WTC11 (cell line): ENCODE data around the gene DECR2. TPM values are rescaled to one million over a fixed set of nuclear protein-coding genes. Genes with fewer than 3 reads are reported as not detected.
A peak's percentile ranks its signal among the peaks of the same experiment; 100 is the strongest.

Experiments used
- ATAC-seq: fragments of 200-7000 bp; cut with Tn5 transposase; 2 replicates; pipeline ENCODE4 v1.10.0; 2021; ENCODE audit warnings: mild to moderate bottlenecking, moderate library complexity
- CTCF ChIA-PET: fragments of 300-600 bp; sonication (Branson Sonifier 250); formaldehyde crosslinking; loops from one replicate; lab custom pipeline; 2021; ENCODE audit warnings: antibody characterized with exemption; lab: Charles Lee
- POLR2A ChIA-PET: fragments of 350-600 bp; sonication (Branson Sonifier 250); formaldehyde crosslinking; loops from one replicate; lab custom pipeline; 2021; ENCODE audit warnings: antibody characterized with exemption; lab: Charles Lee
- DNase-seq: peaks from one replicate; pipeline ENCODE4 v3.0.0; 2021; ENCODE audit warnings: low spot score
- H3K27ac Mint-ChIP-seq: 2 replicates; pipeline ENCODE4 v1.8.0; 2021; ENCODE audit warnings: mixed read lengths
- H3K27me3 Mint-ChIP-seq: 2 replicates; pipeline ENCODE4 v1.8.0; 2021; ENCODE audit warnings: low read depth, mild to moderate bottlenecking, moderate library complexity, mixed read lengths
- H3K36me3 Mint-ChIP-seq: 2 replicates; pipeline ENCODE4 v1.8.0; 2021; ENCODE audit warnings: mixed read lengths
- H3K4me1 Mint-ChIP-seq: 2 replicates; pipeline ENCODE4 v1.8.0; 2022; ENCODE audit warnings: mixed read lengths
- H3K4me3 Mint-ChIP-seq: 2 replicates; pipeline ENCODE4 v1.8.0; 2021; ENCODE audit warnings: mild to moderate bottlenecking, moderate library complexity, mixed read lengths
- H3K9me3 Mint-ChIP-seq: 2 replicates; pipeline ENCODE4 v1.8.0; 2021; ENCODE audit warnings: mixed read lengths
- CREB1 ChIP-seq: sonication (generic); formaldehyde crosslinking; IDR thresholded peaks from 2 replicates; pipeline ENCODE4 v1.8.0; 2023; ENCODE audit warnings: mild to moderate bottlenecking, missing genetic modification reagents
- EMX1 ChIP-seq: fragments of 250-450 bp; sonication (Bioruptor Pico); IDR thresholded peaks from 2 replicates; pipeline ENCODE4 v1.8.0; 2021; ENCODE audit warnings: mild to moderate bottlenecking
- FOXK1 ChIP-seq: sonication (generic); formaldehyde crosslinking; IDR thresholded peaks from 2 replicates; pipeline ENCODE4 v1.8.0; 2022; ENCODE audit warnings: mild to moderate bottlenecking, moderate library complexity, missing genetic modification reagents
- GABPB1 ChIP-seq: sonication (generic); formaldehyde crosslinking; IDR thresholded peaks from 2 replicates; pipeline ENCODE4 v1.8.1; 2023; ENCODE audit warnings: mild to moderate bottlenecking, missing genetic modification reagents
- GRHL2 ChIP-seq: fragments of 250-450 bp; sonication (Bioruptor Pico); IDR thresholded peaks from 2 replicates; pipeline ENCODE4 v1.8.0; 2022; ENCODE audit warnings: mild to moderate bottlenecking, moderate library complexity; ENCODE audit not compliant: insufficient replicate concordance, severe bottlenecking
- NFE2L1 ChIP-seq: sonication (generic); formaldehyde crosslinking; IDR thresholded peaks from 2 replicates; pipeline ENCODE4 v1.8.1; 2023; ENCODE audit warnings: missing genetic modification reagents
- NFYB ChIP-seq: sonication (generic); formaldehyde crosslinking; conservative IDR thresholded peaks from 2 replicates; pipeline ENCODE4 v1.8.0; 2022; ENCODE audit warnings: low read depth, missing genetic modification reagents
- NR2C2 ChIP-seq: sonication (generic); formaldehyde crosslinking; IDR thresholded peaks from 2 replicates; pipeline ENCODE4 v1.8.0; 2022; ENCODE audit warnings: mild to moderate bottlenecking, missing genetic modification reagents
- TCF7 ChIP-seq: sonication (generic); formaldehyde crosslinking; IDR thresholded peaks from 2 replicates; pipeline ENCODE4 v1.8.0; 2022; ENCODE audit warnings: mild to moderate bottlenecking, low read depth, missing genetic modification reagents, moderate library complexity
- TEAD4 ChIP-seq: sonication (generic); formaldehyde crosslinking; IDR thresholded peaks from 2 replicates; pipeline ENCODE4 v1.8.0; 2022; ENCODE audit warnings: mild to moderate bottlenecking, missing genetic modification reagents
- ZBTB21 ChIP-seq: sonication (generic); formaldehyde crosslinking; IDR thresholded peaks from 2 replicates; pipeline ENCODE4 v1.8.1; 2023; ENCODE audit warnings: mild to moderate bottlenecking, missing genetic modification reagents, borderline replicate concordance
- ZNF138 ChIP-seq: sonication (generic); formaldehyde crosslinking; conservative IDR thresholded peaks from 2 replicates; pipeline ENCODE4 v1.8.1; 2022; ENCODE audit warnings: mild to moderate bottlenecking, moderate library complexity, missing genetic modification reagents
- ZNF423 ChIP-seq: fragments of 250-450 bp; sonication (Bioruptor Pico); IDR thresholded peaks from 2 replicates; pipeline ENCODE4 v2.1.2; 2022; ENCODE audit warnings: mild to moderate bottlenecking, moderate library complexity
- total RNA-seq: library from RNA; stranded (reverse); gene quantifications from 3 replicates; pipeline ENCODE4 v1.2.3, GENCODE V29; 2021
- TF ChIP-seq, protein P1 (sequence below): fragments of 250-450 bp; sonication (Bioruptor Pico); IDR thresholded peaks from 2 replicates; pipeline ENCODE4 v1.9.0; 2021; ENCODE audit warnings: moderate library complexity, mild to moderate bottlenecking, inconsistent platforms, borderline replicate concordance
- TF ChIP-seq, protein P2 (sequence below): sonication (generic); formaldehyde crosslinking; IDR thresholded peaks from 2 replicates; pipeline ENCODE4 v1.8.1; 2022; ENCODE audit warnings: mild to moderate bottlenecking, missing genetic modification reagents, moderate library complexity, borderline replicate concordance
- TF ChIP-seq, protein P3 (sequence below): sonication (generic); formaldehyde crosslinking; IDR thresholded peaks from 2 replicates; pipeline ENCODE4 v1.8.0; 2022; ENCODE audit warnings: mild to moderate bottlenecking, missing genetic modification reagents
- TF ChIP-seq, protein P4 (sequence below): sonication (generic); formaldehyde crosslinking; IDR thresholded peaks from 2 replicates; pipeline ENCODE4 v1.8.1; 2022; ENCODE audit warnings: low read depth, mild to moderate bottlenecking, moderate library complexity, missing genetic modification reagents, borderline replicate concordance
- TF ChIP-seq, protein P5 (sequence below): sonication (generic); formaldehyde crosslinking; IDR thresholded peaks from 2 replicates; pipeline ENCODE4 v1.8.1; 2022; ENCODE audit warnings: low read depth, missing genetic modification reagents, borderline replicate concordance
- TF ChIP-seq, protein P6 (sequence below): fragments of 250-450 bp; sonication (Bioruptor Pico); conservative IDR thresholded peaks from 2 replicates; pipeline ENCODE4 v1.9.0; 2021; ENCODE audit warnings: mild to moderate bottlenecking
- TF ChIP-seq, protein P7 (sequence below): sonication (generic); formaldehyde crosslinking; IDR thresholded peaks from 2 replicates; pipeline ENCODE4 v1.8.0; 2022; ENCODE audit warnings: missing genetic modification reagents
- TF ChIP-seq, protein P8 (sequence below): sonication (generic); formaldehyde crosslinking; IDR thresholded peaks from 2 replicates; pipeline ENCODE4 v1.8.0; 2022; ENCODE audit warnings: mild to moderate bottlenecking, missing genetic modification reagents
- TF ChIP-seq, protein P9 (sequence below): sonication (generic); formaldehyde crosslinking; IDR thresholded peaks from 2 replicates; pipeline ENCODE4 v1.8.1; 2023; ENCODE audit warnings: mild to moderate bottlenecking, missing genetic modification reagents

Gene DECR2
- total RNA-seq, 1 experiment from 2014 or later = 43.6 TPM

DNA sequence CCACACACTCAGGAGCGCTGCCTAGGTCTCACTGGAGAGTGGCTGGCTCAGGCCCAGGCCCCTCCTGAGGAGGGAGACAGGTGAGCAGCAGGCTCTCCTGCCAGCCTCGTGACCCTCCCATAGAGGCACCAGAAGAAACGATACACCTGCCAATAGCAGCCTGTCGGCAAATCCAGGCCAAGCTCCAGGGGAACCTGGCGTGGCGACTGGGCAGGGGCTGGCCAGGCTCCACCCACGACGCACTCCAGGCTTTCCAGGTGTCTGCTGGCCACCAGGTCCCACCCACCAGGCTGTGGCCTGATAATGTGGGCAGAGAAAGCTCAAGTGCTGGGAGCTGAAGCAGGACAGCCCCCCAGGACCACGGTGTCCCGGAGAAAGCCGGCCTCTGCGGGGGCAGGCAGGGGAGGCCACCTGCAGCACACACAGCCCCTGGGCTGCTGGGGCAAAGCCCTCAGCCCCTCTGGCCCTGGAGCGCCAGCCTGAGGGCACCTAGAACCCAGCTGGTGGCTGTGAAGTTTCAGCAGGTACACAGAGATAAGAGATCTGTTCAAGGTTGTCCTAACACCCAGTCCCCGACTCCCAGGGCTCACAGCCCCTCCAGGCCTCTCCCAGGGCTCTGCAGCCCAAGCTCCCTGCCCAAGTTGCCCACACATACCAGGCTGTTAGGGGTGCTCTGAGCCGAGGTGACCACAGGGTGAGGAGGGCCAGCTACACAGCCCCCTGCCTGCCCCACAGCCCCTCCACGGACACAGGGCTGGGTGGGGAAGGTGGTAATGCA is 22.3 kb upstream of the DECR2 start:
- H3K4me3 Mint-ChIP-seq = peak overlapping the region; percentile 79
- DNase-seq (peak; percentile 83), ATAC-seq (peak; percentile 75)
- H3K27ac Mint-ChIP-seq = no peak overlapping the region; the same call in 1 of the 2 replicates
- POLR2A ChIA-PET = interaction anchor here (0.6 to 1.4 kb wide), 4 partner anchors 9 to 66 kb away, joined by 3 to 4 read pairs (median 4); partner anchors contain the start of genes DECR2 and MRPL28
- no peaks in the 10 kb centered on the region for H3K9me3 Mint-ChIP-seq
- CTCF ChIA-PET = interaction anchor here (0.6 to 2.6 kb wide), 9 partner anchors 15 to 314 kb away, joined by 3 to 15 read pairs (median 4); partner anchors contain the start of gene AXIN1
- H3K27me3 Mint-ChIP-seq = no peaks in the 10 kb centered on the region
- H3K4me1 Mint-ChIP-seq = peaks cover 28% of the 10 kb centered on the region
- H3K36me3 Mint-ChIP-seq = peaks cover 4% of the 10 kb centered on the region
- no peak for TF ChIP-seq GRHL2
- TF ChIP-seq, protein P1, sequence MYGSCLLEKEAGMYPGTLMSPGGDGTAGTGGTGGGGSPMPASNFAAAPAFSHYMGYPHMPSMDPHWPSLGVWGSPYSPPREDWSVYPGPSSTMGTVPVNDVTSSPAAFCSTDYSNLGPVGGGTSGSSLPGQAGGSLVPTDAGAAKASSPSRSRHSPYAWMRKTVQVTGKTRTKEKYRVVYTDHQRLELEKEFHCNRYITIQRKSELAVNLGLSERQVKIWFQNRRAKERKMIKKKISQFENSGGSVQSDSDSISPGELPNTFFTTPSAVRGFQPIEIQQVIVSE (CRISPR knock-in tag) = no peak
- no peak for TF ChIP-seq TCF7 (CRISPR knock-in tag)
- no peak for TF ChIP-seq NR2C2 (CRISPR knock-in tag)
- TF ChIP-seq FOXK1 (CRISPR knock-in tag) = 0 out of 2 replicates have a peak, but pooled peaks have one; percentile 13
- TF ChIP-seq, protein P2, sequence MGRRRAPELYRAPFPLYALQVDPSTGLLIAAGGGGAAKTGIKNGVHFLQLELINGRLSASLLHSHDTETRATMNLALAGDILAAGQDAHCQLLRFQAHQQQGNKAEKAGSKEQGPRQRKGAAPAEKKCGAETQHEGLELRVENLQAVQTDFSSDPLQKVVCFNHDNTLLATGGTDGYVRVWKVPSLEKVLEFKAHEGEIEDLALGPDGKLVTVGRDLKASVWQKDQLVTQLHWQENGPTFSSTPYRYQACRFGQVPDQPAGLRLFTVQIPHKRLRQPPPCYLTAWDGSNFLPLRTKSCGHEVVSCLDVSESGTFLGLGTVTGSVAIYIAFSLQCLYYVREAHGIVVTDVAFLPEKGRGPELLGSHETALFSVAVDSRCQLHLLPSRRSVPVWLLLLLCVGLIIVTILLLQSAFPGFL (CRISPR knock-in tag) = no peak
- TF ChIP-seq NFYB (CRISPR knock-in tag) = peak; percentile 67
- TF ChIP-seq, protein P3, sequence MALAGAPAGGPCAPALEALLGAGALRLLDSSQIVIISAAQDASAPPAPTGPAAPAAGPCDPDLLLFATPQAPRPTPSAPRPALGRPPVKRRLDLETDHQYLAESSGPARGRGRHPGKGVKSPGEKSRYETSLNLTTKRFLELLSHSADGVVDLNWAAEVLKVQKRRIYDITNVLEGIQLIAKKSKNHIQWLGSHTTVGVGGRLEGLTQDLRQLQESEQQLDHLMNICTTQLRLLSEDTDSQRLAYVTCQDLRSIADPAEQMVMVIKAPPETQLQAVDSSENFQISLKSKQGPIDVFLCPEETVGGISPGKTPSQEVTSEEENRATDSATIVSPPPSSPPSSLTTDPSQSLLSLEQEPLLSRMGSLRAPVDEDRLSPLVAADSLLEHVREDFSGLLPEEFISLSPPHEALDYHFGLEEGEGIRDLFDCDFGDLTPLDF (CRISPR knock-in tag) = no peak
- no peak for TF ChIP-seq EMX1 (CRISPR knock-in tag)
- no peak for TF ChIP-seq ZNF423 (CRISPR knock-in tag)
- no peak for TF ChIP-seq ZBTB21 (CRISPR knock-in tag)
- TF ChIP-seq, protein P4, sequence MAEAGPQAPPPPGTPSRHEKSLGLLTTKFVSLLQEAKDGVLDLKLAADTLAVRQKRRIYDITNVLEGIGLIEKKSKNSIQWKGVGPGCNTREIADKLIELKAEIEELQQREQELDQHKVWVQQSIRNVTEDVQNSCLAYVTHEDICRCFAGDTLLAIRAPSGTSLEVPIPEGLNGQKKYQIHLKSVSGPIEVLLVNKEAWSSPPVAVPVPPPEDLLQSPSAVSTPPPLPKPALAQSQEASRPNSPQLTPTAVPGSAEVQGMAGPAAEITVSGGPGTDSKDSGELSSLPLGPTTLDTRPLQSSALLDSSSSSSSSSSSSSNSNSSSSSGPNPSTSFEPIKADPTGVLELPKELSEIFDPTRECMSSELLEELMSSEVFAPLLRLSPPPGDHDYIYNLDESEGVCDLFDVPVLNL (CRISPR knock-in tag) = no peak
- TF ChIP-seq, protein P5, sequence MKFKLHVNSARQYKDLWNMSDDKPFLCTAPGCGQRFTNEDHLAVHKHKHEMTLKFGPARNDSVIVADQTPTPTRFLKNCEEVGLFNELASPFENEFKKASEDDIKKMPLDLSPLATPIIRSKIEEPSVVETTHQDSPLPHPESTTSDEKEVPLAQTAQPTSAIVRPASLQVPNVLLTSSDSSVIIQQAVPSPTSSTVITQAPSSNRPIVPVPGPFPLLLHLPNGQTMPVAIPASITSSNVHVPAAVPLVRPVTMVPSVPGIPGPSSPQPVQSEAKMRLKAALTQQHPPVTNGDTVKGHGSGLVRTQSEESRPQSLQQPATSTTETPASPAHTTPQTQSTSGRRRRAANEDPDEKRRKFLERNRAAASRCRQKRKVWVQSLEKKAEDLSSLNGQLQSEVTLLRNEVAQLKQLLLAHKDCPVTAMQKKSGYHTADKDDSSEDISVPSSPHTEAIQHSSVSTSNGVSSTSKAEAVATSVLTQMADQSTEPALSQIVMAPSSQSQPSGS (CRISPR knock-in tag) = no peak
- TF ChIP-seq GABPB1 (CRISPR knock-in tag) = no peak
- no peak for TF ChIP-seq CREB1 (CRISPR knock-in tag)
- TF ChIP-seq, protein P6, sequence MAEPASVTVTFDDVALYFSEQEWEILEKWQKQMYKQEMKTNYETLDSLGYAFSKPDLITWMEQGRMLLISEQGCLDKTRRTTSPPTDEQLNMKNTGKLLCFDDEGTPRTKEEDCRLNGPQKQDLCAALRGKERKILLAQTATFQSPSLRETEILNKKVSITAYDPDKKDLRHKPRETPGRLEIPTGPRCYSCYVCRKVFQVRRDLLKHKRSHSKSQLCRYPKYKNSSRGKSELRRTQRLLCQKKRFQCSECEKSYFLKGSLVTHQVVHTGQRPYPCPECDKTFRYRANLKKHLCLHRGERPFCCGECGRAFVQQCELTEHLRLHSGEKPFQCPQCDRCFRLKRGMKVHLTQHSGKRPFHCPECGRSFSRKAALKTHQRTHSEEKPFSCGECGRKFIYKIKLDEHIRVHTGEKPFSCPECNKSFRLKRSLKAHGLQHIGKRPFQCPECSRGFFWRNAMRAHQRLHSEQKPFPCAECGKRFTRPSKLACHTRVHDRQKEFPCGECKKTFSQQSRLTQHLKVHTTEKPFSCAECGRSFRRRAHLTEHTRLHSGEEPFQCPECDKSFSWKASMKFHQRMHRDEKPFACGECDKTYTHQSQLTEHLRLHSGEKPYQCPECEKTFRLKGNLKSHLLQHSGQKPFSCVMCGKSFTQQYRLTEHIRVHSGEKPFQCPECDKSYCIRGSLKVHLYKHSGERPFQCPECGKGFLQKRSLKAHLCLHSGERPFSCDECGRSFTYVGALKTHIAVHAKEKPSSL (CRISPR knock-in tag) = no peak
- no peak for TF ChIP-seq ZNF138 (CRISPR knock-in tag)
- TF ChIP-seq, protein P7, sequence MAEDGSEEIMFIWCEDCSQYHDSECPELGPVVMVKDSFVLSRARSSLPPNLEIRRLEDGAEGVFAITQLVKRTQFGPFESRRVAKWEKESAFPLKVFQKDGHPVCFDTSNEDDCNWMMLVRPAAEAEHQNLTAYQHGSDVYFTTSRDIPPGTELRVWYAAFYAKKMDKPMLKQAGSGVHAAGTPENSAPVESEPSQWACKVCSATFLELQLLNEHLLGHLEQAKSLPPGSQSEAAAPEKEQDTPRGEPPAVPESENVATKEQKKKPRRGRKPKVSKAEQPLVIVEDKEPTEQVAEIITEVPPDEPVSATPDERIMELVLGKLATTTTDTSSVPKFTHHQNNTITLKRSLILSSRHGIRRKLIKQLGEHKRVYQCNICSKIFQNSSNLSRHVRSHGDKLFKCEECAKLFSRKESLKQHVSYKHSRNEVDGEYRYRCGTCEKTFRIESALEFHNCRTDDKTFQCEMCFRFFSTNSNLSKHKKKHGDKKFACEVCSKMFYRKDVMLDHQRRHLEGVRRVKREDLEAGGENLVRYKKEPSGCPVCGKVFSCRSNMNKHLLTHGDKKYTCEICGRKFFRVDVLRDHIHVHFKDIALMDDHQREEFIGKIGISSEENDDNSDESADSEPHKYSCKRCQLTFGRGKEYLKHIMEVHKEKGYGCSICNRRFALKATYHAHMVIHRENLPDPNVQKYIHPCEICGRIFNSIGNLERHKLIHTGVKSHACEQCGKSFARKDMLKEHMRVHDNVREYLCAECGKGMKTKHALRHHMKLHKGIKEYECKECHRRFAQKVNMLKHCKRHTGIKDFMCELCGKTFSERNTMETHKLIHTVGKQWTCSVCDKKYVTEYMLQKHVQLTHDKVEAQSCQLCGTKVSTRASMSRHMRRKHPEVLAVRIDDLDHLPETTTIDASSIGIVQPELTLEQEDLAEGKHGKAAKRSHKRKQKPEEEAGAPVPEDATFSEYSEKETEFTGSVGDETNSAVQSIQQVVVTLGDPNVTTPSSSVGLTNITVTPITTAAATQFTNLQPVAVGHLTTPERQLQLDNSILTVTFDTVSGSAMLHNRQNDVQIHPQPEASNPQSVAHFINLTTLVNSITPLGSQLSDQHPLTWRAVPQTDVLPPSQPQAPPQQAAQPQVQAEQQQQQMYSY (CRISPR knock-in tag) = peak; percentile 89
- TF ChIP-seq, protein P8, sequence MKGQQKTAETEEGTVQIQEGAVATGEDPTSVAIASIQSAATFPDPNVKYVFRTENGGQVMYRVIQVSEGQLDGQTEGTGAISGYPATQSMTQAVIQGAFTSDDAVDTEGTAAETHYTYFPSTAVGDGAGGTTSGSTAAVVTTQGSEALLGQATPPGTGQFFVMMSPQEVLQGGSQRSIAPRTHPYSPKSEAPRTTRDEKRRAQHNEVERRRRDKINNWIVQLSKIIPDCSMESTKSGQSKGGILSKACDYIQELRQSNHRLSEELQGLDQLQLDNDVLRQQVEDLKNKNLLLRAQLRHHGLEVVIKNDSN (CRISPR knock-in tag) = peak; percentile 79; the same call in 1 of the 2 replicates
- TF ChIP-seq NFE2L1 = no peak
- TF ChIP-seq TEAD4 (CRISPR knock-in tag) = no peak
- TF ChIP-seq, protein P9, sequence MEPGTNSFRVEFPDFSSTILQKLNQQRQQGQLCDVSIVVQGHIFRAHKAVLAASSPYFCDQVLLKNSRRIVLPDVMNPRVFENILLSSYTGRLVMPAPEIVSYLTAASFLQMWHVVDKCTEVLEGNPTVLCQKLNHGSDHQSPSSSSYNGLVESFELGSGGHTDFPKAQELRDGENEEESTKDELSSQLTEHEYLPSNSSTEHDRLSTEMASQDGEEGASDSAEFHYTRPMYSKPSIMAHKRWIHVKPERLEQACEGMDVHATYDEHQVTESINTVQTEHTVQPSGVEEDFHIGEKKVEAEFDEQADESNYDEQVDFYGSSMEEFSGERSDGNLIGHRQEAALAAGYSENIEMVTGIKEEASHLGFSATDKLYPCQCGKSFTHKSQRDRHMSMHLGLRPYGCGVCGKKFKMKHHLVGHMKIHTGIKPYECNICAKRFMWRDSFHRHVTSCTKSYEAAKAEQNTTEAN (CRISPR knock-in tag) = no peak
